Measurements from ENCODE around the gene PDE10A.

PDE10A gene

GRCh38 chr6:165575158-165575549 is 87.9 kb downstream of the PDE10A start:
- no peak for ATAC-seq
- no peak for TF ChIP-seq CREB5 (CRISPR knock-in tag; IDR thresholded peaks at IDR 0.05; ENCODE audit: low read depth)
- TF ChIP-seq ESRRG (CRISPR knock-in tag; IDR thresholded peaks at IDR 0.05) = no peak
- TF ChIP-seq, protein P1, sequence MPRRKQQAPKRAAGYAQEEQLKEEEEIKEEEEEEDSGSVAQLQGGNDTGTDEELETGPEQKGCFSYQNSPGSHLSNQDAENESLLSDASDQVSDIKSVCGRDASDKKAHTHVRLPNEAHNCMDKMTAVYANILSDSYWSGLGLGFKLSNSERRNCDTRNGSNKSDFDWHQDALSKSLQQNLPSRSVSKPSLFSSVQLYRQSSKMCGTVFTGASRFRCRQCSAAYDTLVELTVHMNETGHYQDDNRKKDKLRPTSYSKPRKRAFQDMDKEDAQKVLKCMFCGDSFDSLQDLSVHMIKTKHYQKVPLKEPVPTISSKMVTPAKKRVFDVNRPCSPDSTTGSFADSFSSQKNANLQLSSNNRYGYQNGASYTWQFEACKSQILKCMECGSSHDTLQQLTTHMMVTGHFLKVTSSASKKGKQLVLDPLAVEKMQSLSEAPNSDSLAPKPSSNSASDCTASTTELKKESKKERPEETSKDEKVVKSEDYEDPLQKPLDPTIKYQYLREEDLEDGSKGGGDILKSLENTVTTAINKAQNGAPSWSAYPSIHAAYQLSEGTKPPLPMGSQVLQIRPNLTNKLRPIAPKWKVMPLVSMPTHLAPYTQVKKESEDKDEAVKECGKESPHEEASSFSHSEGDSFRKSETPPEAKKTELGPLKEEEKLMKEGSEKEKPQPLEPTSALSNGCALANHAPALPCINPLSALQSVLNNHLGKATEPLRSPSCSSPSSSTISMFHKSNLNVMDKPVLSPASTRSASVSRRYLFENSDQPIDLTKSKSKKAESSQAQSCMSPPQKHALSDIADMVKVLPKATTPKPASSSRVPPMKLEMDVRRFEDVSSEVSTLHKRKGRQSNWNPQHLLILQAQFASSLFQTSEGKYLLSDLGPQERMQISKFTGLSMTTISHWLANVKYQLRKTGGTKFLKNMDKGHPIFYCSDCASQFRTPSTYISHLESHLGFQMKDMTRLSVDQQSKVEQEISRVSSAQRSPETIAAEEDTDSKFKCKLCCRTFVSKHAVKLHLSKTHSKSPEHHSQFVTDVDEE (CRISPR knock-in tag; IDR thresholded peaks at IDR 0.05) = no peak
- TF ChIP-seq ISL1 (CRISPR knock-in tag; IDR thresholded peaks at IDR 0.05) = no peak
- no peak for TF ChIP-seq ARNTL (CRISPR knock-in tag; IDR thresholded peaks at IDR 0.05; ENCODE audit: borderline replicate concordance, low read depth)
- no peak for TF ChIP-seq RARB (CRISPR knock-in tag; IDR thresholded peaks at IDR 0.05)
- TF ChIP-seq SNAI2 (CRISPR knock-in tag; IDR thresholded peaks at IDR 0.05) = no peak
- no peak for TF ChIP-seq TOX (CRISPR knock-in tag; IDR thresholded peaks at IDR 0.05; ENCODE audit: borderline replicate concordance)
- TF ChIP-seq ZFP3 (CRISPR knock-in tag; IDR thresholded peaks at IDR 0.05) = no peak
- TF ChIP-seq ZNF565 (CRISPR knock-in tag; conservative IDR thresholded peaks at IDR 0.05; ENCODE audit: low read depth) = no peak
- no peak for TF ChIP-seq ZC3H10 (CRISPR knock-in tag; IDR thresholded peaks at IDR 0.05)
- no peak for TF ChIP-seq POU6F1 (CRISPR knock-in tag; IDR thresholded peaks at IDR 0.05; ENCODE audit: borderline replicate concordance, low read depth)
- no peak for TF ChIP-seq TCF4 (CRISPR knock-in tag; IDR thresholded peaks at IDR 0.05; ENCODE audit: borderline replicate concordance)
- TF ChIP-seq GLIS3 (CRISPR knock-in tag; IDR thresholded peaks at IDR 0.05) = no peak
- no peak for TF ChIP-seq PATZ1 (CRISPR knock-in tag; IDR thresholded peaks at IDR 0.05; ENCODE audit: borderline replicate concordance)
- no peak for TF ChIP-seq ZNF70 (CRISPR knock-in tag; IDR thresholded peaks at IDR 0.05)

DNA sequence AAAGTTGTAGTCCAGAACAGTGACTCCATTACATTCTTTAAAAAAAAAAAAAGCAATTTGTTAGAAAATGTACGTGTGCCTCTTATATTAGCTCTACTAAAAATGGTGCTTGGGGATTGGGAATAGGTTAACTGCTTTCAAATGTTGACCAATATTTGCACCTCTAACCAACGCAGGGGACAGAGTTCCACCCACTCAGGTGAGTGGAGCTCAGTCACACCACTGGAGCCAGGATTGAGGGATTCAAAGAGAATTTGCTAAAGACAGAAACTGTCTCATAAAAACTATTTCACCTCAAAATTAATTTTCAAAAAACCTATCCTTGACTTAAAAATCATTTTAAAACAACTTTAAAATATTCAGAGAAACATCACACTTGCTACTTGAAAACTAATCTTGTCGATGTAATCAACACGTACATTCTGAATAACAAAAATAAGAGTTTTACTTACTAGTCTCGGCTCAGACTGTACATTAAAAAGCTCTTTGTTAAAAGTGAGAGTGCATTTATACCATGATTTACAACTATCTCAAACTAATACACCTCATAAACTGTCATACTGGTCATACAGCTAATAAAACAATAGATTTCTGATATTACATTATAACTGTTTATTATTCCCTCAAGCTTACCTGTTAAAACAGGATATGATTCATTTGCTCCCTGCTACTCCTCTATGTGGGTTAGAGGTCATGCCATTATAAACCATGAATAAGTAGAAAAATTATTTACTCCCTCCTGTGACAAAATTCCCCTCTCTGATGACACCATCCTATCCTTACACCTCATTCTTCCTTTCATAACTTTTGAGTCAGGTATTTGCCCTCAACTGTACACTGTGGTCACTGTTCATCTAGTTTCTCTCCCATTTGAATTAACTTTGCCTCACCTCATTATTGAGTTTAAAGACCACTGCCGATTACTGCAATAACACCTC is 88.6 kb downstream of the PDE10A start:
- ATAC-seq = no peak
- TF ChIP-seq ZNF8 (CRISPR knock-in tag; IDR thresholded peaks at IDR 0.05) (no peak), ZNF565 (CRISPR knock-in tag; conservative IDR thresholded peaks at IDR 0.05; ENCODE audit: low read depth) (no peak)

- ATAC-seq = no peak; the same call in 2 of the 3 replicates
- TF ChIP-seq RARB (CRISPR knock-in tag; IDR thresholded peaks at IDR 0.05) (no peak), ESRRG (CRISPR knock-in tag; IDR thresholded peaks at IDR 0.05) (no peak), PATZ1 (CRISPR knock-in tag; IDR thresholded peaks at IDR 0.05; ENCODE audit: borderline replicate concordance) (no peak), TCF4 (CRISPR knock-in tag; IDR thresholded peaks at IDR 0.05; ENCODE audit: borderline replicate concordance) (0 out of 2 replicates have a peak, but pooled peaks have one; percentile 62), ARNTL (CRISPR knock-in tag; IDR thresholded peaks at IDR 0.05; ENCODE audit: borderline replicate concordance, low read depth) (peak; percentile 39; the same call in 1 of the 2 replicates), BACH2 (CRISPR knock-in tag; IDR thresholded peaks at IDR 0.05; ENCODE audit: borderline replicate concordance) (no peak), ZFP30 (CRISPR knock-in tag; IDR thresholded peaks at IDR 0.05) (no peak), PPARA (CRISPR knock-in tag; IDR thresholded peaks at IDR 0.05; ENCODE audit: borderline replicate concordance) (no peak), ZNF70 (CRISPR knock-in tag; IDR thresholded peaks at IDR 0.05) (no peak), SNAI2 (CRISPR knock-in tag; IDR thresholded peaks at IDR 0.05) (peak; percentile 91; the same call in 1 of the 2 replicates), CSDC2 (CRISPR knock-in tag; IDR thresholded peaks at IDR 0.05) (peak; percentile 89), ZFP3 (CRISPR knock-in tag; IDR thresholded peaks at IDR 0.05) (peak; percentile 91), CSRNP3 (CRISPR knock-in tag; IDR thresholded peaks at IDR 0.05) (no peak), POU6F1 (CRISPR knock-in tag; IDR thresholded peaks at IDR 0.05; ENCODE audit: borderline replicate concordance, low read depth) (no peak)
Observed at GRCh38 chr6:165573671-165574070, 89.4 kb downstream of the PDE10A start.

Measured in SK-N-SH treated with all-trans-retinoic acid at 6 μM for 48 hours (cell line).